Right ventricle myocardium inferior (tissue), 1 donor: ENCODE measurements around the gene ZEB2. TPM values are rescaled to one million over a fixed set of nuclear protein-coding genes. Genes with fewer than 3 reads are reported as not detected.

Experiments used
- ATAC-seq: fragments of 200-7000 bp; cut with Tn5 transposase; one replicate; pipeline ENCODE4 v1.9.1; 2020; ENCODE audit warnings: mild to moderate bottlenecking, moderate library complexity
- DNase-seq: peaks from one replicate; pipeline ENCODE4 v3.0.0; 2021; ENCODE audit errors: missing footprints
- intact Hi-C: fragments of 100-400 bp; cut with DNase I; formaldehyde crosslinking; loops from one replicate; pipeline ENCODE4 v1.11.0; 2022
- total RNA-seq: library from RNA; stranded (reverse); fragmentation: NEBNext Ultra II Directional; extraction: Animal tissue kit (Norgen Biotek cat#: 25700); gene quantifications from one replicate; pipeline ENCODE4 v1.2.1, GENCODE V29; 2021
- donor health status: DM: no; HTN: yes; CAD: no; lungs with severe emphysema.

Gene ZEB2
- total RNA-seq, 1 donor from 2014 or later = 89.0 TPM

- intact Hi-C loops = loop anchor here (5.0 kb wide), 4 partner anchors 58 to 558 kb away; no protein-coding TSS in a partner anchor
- ATAC-seq = no peak
- DNase-seq = no peak
Observed at GRCh38 chr2:144334551-144334950, 185.4 kb downstream of the ZEB2 start.
